Activated T-cell treated with anti-CD3 and anti-CD28 coated beads, Interleukin-2, amount 50 U/mL, for 24 hours (primary cell): ENCODE data around the gene LENG9.
A peak's percentile ranks its signal among the peaks of the same experiment; 100 is the strongest.
"Not testable (repeated sequence)": the region's sequence is repeated elsewhere in the genome, so short reads cannot be mapped to it uniquely, and the experiment has no call there.

ENCODE experiments used
- DNase-seq: peaks from one replicate; pipeline ENCODE4 v3.0.0-alpha.2; 2020
- H3K27ac Mint-ChIP-seq: 2 replicates; pipeline ENCODE4 v1.8.0; 2020; ENCODE audit warnings: mild to moderate bottlenecking, mixed read lengths
- H3K27me3 Mint-ChIP-seq: 2 replicates; pipeline ENCODE4 v1.8.0; 2020; ENCODE audit warnings: mixed read lengths
- H3K36me3 Mint-ChIP-seq: 2 replicates; pipeline ENCODE4 v1.8.0; 2020; ENCODE audit warnings: low read depth, mixed read lengths
- H3K4me1 Mint-ChIP-seq: 2 replicates; pipeline ENCODE4 v1.8.0; 2020; ENCODE audit warnings: low read depth, mixed read lengths
- H3K4me3 Mint-ChIP-seq: 2 replicates; pipeline ENCODE4 v1.8.0; 2020; ENCODE audit warnings: mild to moderate bottlenecking, moderate library complexity, mixed read lengths
- H3K9me3 Mint-ChIP-seq: 2 replicates; pipeline ENCODE4 v1.8.0; 2020; ENCODE audit warnings: mixed read lengths

The LENG9 gene

DNA sequence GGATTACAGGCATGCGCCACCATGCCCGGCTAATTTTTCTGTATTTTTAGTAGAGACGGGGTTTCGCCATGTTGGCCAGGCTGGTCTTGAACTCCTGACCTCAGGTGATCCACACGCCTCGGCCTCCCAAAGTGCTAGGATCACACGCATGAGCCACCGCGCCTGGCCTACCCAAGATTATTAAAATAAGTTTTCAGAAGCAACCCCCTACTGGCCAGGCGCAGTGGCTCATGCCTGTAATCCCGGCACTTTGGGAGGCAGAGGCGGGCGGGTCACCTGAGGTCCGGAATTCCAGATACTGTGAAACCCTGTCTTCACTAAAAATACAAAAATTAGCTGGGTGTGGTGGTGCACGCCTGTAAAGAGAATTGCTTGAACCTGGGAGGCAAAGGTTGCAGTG, 17.2 kb downstream of the LENG9 start:
- not testable (repeated sequence) for H3K4me3 Mint-ChIP-seq, H3K27ac Mint-ChIP-seq, H3K27me3 Mint-ChIP-seq, DNase-seq, H3K9me3 Mint-ChIP-seq
- Mint-ChIP-seq H3K4me1 (peaks cover 32% of the 10 kb centered on the region), H3K36me3 (peaks cover 73% of the 10 kb centered on the region)

DNA sequence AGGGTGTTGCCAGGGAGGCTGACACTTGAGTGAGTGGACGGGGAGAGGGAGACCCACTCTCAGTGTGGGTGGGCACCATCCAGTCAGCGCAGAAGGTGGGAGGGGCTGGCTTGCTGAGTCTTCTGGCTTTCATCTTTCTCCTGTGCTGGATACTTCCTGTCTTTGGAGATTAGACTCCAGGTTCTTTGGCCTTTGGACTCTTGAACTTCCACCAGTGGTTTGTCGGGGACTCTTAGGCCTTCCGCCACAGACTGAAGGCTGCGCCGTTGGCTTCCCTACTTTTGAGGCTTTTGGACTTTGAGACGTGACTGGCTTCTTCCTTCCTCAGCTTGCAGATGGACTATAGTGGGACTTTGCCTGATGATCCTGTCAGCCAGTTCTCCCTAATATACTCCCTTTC, 18.8 kb downstream of the LENG9 start:
- DNase-seq: no peak
- Mint-ChIP-seq H3K27me3 (no peaks in the 10 kb centered on the region), H3K9me3 (no peaks in the 10 kb centered on the region), H3K4me3 (no peak overlapping the region), H3K4me1 (peaks cover 20% of the 10 kb centered on the region), H3K36me3 (peaks cover 70% of the 10 kb centered on the region), H3K27ac (no peak overlapping the region)

DNA sequence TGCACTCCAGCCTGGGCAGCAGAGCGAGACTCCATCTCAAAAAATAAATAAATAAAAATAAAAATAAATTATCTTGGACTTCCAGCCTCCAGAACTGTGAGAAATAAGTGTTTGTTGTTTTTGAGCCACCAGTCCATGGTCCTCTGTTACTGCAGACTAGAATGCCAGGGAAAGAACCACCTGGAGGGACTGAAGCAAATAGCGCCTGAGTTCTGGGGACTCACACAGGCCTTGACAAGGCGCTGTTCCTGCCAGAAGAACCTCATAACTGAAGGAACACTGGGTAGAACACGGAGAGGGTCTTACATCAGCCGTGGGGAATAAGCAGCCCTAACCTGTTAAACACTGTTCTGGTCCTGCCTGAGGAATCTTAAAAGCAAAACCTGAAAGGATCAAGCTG, 22.9 kb downstream of the LENG9 start:
- Mint-ChIP-seq H3K9me3 (no peaks in the 10 kb centered on the region), H3K27ac (no peak overlapping the region), H3K4me1 (peaks cover 11% of the 10 kb centered on the region), H3K4me3 (no peak overlapping the region), H3K27me3 (no peaks in the 10 kb centered on the region), H3K36me3 (peaks cover 61% of the 10 kb centered on the region)
- DNase-seq: no peak

DNA sequence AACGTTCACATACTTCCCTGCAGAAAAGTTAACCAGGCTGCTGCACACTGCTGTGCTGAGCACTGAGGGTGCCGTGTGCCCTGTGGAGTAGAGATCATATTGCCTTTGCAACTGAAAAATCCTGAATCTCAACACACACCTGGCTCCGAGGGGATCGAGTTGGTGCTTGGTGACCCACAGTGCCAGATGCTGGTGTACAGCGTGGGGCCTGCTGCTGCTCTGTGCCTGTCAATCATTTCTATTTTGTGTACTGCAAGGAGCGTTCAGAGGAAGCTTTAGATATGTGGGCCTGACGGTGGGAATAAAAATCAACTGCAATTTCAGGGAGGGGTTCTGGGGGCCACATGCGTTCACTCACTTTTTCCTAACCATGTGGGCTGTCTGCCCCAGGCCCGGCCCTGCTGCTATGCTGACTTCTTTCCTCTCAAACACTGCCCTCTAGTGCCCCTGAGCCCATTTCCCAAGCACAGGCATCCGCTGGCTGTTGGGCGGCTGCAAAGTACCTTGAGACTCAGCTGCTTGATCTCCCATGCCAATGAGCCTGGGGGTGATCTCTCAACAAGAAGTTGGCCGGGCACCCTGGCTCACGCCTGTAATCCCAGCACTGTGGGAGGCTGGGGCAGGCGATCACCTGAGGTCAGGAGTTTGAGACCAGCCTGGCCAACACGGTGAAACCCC, 24.3 kb downstream of the LENG9 start:
- H3K4me1 Mint-ChIP-seq: peaks cover 20% of the 10 kb centered on the region
- H3K36me3 Mint-ChIP-seq: peaks cover 51% of the 10 kb centered on the region

DNA sequence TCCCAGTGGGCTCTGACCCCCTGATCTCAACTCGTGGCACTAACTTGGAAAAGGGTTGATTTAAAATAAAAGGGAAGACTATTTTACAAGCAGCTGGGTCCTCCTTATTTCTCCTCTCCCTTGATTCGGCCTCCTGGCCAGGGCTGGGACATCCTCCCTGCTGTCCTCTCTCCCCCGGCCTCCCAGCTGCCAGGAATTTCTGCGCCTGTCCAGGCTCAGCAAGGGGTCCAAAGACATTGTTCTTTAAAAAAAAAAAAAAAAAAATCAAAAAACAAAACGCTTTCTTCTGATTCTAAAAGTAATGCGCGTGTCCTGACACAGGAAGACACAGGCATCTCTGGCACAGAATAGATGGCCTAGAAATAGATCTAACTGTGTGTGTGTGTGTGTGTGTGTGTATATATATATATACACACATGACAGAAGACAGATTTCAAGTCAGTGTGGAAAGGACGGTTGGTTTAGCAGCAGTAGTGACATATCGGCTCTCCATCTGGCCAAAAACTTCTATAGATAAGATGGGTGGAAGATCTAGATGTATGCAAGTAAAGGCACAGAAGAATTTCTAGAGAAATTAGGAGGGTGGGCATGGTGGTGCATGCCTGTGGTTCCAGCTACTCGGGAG, 26.8 kb downstream of the LENG9 start:
- no peaks in the 10 kb centered on the region for H3K27me3 Mint-ChIP-seq

More for the DNA sequence above, 24.3 kb downstream of the LENG9 start:
- no peaks in the 10 kb centered on the region for H3K27me3 Mint-ChIP-seq
- H3K27ac Mint-ChIP-seq: peak overlapping the region; percentile 37
- H3K9me3 Mint-ChIP-seq: no peaks in the 10 kb centered on the region
- H3K4me3 Mint-ChIP-seq: no peak overlapping the region
- no peak for DNase-seq

DNA sequence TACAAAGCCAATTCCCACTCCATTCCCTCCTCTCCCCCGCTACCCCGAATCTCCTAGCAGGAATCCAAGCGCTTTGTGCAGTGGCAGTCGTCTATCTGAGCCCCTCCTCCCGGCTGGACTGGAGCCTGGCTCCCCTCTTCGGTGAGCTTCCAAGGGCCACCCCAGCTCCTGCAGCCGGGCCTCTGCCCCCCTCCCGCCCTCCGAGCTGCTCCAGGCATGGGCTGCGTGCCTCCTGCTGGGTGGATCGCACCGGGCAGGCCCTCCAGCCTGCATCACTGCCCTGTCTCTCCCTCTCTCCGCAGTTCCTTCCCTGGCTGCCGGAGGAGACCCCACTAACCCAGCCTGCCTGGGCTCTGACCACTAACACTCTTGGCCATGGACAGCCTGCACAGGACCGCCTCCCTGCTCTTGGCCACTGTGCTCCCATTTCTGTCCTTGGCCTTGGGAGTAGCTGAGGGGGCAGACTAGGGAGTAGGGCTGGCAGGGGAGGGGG, 27.5 kb downstream of the LENG9 start:
- Mint-ChIP-seq H3K27me3 (no peaks in the 10 kb centered on the region), H3K4me1 (peaks cover 24% of the 10 kb centered on the region), H3K9me3 (no peaks in the 10 kb centered on the region), H3K36me3 (peaks cover 29% of the 10 kb centered on the region), H3K4me3 (no peak overlapping the region), H3K27ac (no peak overlapping the region)
- no peak for DNase-seq

More for the DNA sequence above, 26.8 kb downstream of the LENG9 start:
- no peak for DNase-seq
- Mint-ChIP-seq H3K9me3 (no peaks in the 10 kb centered on the region), H3K36me3 (peaks cover 32% of the 10 kb centered on the region), H3K4me3 (no peak overlapping the region), H3K27ac (no peak overlapping the region), H3K4me1 (peaks cover 23% of the 10 kb centered on the region)

DNA sequence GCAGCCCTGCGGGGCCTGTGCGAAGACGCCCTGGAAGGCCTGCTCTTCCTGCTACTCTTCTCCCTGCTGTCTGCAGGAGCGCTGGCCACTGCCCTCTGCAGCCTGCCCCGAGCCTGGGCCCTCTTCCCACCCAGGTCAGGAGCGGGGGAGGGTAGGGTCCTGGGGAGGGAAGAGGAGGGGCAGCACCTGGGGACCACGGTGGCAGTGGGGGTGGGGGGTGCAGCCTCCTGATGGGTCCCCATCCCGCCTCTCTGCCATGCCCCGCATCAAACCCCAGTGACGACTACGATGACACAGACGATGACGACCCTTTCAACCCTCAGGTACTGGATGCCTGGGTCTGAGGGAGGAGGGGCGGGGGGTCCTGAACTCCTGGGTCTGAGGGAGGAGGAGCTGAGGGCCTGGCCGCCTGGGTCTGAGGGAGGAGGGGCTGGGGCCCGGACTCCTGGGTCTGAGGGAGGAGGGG, 28.0 kb downstream of the LENG9 start:
- H3K4me1 Mint-ChIP-seq: peaks cover 28% of the 10 kb centered on the region
- no peak for DNase-seq
- no peak overlapping the region for H3K4me3 Mint-ChIP-seq
- H3K27ac Mint-ChIP-seq: no peak overlapping the region
- peaks cover 24% of the 10 kb centered on the region for H3K36me3 Mint-ChIP-seq
- H3K27me3 Mint-ChIP-seq: no peaks in the 10 kb centered on the region
- no peaks in the 10 kb centered on the region for H3K9me3 Mint-ChIP-seq

DNA sequence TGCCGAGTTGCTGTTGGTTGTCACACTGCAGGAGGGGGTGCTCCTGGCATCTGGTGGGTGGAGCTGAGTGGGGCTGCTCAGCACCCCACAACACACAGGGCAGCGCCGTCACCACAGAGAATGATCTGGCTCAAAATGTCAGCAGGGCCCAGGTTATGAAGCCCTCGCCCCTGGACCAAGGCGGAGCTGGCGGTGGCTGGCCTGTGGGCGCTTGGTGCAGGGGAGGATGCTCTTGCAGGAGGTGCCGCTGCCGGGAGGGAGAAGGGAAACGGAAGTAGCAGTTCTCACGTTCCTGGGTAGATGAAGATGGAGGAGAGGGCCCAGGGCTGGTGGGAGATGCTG, 28.7 kb downstream of the LENG9 start:
- Mint-ChIP-seq H3K36me3 (peaks cover 19% of the 10 kb centered on the region), H3K4me1 (peaks cover 28% of the 10 kb centered on the region), H3K27ac (peak overlapping the region; percentile 5), H3K4me3 (no peak overlapping the region), H3K27me3 (no peaks in the 10 kb centered on the region), H3K9me3 (no peaks in the 10 kb centered on the region)
- no peak for DNase-seq

DNA sequence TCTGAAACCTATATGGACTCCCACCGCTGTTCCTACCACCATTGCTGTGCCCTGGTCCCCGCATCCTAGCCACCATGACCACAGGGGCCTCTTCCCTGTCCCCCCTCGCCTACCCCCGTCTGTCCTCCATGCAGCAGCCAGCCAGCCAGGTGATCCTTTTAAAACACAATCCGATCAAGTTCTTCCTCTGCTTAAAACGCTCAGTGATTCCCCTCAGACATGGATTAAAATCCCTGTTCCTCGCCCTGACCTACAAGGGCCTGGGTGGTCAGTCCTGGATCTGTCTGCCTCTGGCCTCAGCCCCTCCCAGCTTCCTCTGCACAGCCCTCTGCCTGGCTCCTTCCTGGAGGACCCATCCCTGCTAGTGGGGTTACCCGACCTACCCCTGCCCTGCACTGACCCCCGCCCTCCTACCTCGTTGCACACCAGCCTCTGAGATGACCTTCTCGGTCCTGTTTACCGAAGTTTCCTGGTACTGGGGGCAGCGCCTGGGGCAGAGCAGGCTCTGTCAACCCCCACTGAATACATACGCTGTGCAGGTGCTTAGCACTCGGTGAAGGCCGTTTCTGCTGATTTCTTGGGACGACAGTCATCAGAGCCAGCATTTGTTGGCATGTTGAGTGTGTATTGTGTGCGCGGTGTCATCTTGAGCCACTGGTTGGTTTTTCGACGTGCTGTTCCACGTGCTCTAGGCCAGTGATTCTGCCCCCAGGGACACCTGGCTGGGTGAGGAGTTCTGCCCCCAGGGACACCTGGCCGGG, 29.3 kb downstream of the LENG9 start:
- H3K9me3 Mint-ChIP-seq: no peaks in the 10 kb centered on the region
- no peak overlapping the region for H3K4me3 Mint-ChIP-seq
- no peak overlapping the region for H3K27ac Mint-ChIP-seq
- H3K27me3 Mint-ChIP-seq: peaks cover 2% of the 10 kb centered on the region
- no peak for DNase-seq
- peaks cover 24% of the 10 kb centered on the region for H3K4me1 Mint-ChIP-seq
- peaks cover 18% of the 10 kb centered on the region for H3K36me3 Mint-ChIP-seq

DNA sequence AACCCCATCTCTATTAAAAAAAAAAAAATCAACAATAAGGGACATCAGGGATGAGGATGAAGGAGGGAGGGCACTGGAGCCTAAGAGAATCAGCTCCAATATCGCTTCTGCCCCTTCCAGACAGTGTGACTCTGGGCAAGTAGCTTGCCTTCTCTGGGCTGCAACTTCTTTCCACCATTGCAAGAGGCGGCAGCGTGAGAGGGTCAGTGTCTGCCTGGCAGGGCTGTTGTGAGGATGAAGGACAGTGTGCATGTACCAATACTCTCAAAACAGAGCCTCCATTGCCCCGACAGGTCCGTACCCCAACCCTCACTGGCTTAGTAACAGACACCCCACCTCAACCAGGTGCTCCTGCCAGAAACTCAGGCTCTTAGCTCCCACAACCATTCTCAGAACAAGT, 29.9 kb downstream of the LENG9 start:
- no peak overlapping the region for H3K4me3 Mint-ChIP-seq

DNA sequence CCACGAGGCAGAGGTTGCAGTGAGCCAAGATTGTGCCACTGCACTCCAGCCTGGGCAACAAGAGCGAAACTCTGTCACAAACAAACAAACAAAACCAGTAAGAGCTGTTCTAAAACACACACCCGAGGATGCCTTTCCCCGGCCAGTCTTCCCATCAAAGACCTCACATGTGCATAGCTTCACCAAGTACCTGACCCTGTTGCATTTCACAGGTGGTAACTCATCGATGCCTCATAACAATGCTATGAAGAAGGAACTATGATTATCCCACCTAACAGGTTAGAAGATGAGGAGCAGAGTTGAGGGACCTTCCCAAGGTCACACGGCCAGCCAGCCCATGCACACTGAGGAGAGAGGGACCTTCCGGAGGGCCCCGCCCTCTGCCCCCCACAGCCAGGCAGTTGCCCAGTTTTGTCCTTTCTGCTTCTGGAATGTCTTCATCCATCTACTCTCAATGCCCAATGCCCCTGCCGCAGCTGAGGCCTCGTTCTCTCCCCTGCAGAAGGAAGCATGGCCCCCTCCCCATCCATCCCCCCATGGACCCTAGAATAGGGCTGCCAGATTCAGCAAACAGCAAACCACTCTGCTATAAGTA, 31.3 kb downstream of the LENG9 start:
- H3K36me3 Mint-ChIP-seq: peaks cover 4% of the 10 kb centered on the region

More for the DNA sequence above, 29.9 kb downstream of the LENG9 start:
- Mint-ChIP-seq H3K4me1 (peaks cover 18% of the 10 kb centered on the region), H3K27ac (no peak overlapping the region), H3K9me3 (no peaks in the 10 kb centered on the region), H3K36me3 (peaks cover 12% of the 10 kb centered on the region), H3K27me3 (peaks cover 8% of the 10 kb centered on the region)
- DNase-seq: no peak

DNA sequence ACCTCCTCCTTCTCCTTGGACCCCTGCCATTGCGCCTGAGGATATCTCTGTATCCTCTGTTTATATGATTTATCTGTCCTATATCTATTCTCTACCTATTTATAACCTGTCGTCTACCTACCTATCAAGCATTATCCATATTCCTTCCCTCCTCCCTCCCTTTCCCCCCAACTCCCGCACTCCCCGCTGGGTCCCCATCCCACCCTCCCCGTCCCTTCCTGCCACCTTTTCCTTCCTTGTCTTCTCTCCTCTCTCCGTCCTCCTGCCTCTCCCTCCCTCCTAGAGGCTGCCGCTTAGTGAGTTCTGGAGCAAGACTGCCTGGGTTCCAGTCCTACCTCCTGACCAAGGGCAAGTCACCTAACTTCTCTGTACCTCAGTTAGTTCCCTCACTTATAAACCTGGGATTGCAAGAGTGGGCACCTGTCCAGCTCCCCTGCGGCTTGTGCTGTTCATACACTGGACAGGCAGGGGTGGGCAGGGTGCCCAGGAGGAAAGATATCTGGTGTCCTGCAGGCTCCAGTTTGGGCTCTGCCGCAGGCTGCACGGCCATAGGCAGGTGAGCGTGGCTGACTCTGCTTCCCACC, 32.2 kb downstream of the LENG9 start:
- peaks cover 2% of the 10 kb centered on the region for H3K36me3 Mint-ChIP-seq
- H3K27ac Mint-ChIP-seq: no peak overlapping the region
- no peaks in the 10 kb centered on the region for H3K9me3 Mint-ChIP-seq
- no peak for DNase-seq
- peaks cover 18% of the 10 kb centered on the region for H3K4me1 Mint-ChIP-seq
- H3K4me3 Mint-ChIP-seq: peak overlapping the region; percentile 35
- peaks cover 22% of the 10 kb centered on the region for H3K27me3 Mint-ChIP-seq

More for the DNA sequence above, 31.3 kb downstream of the LENG9 start:
- Mint-ChIP-seq H3K4me3 (no peak overlapping the region), H3K27ac (no peak overlapping the region), H3K9me3 (no peaks in the 10 kb centered on the region), H3K27me3 (peaks cover 17% of the 10 kb centered on the region), H3K4me1 (peaks cover 18% of the 10 kb centered on the region)
- DNase-seq: no peak

DNA sequence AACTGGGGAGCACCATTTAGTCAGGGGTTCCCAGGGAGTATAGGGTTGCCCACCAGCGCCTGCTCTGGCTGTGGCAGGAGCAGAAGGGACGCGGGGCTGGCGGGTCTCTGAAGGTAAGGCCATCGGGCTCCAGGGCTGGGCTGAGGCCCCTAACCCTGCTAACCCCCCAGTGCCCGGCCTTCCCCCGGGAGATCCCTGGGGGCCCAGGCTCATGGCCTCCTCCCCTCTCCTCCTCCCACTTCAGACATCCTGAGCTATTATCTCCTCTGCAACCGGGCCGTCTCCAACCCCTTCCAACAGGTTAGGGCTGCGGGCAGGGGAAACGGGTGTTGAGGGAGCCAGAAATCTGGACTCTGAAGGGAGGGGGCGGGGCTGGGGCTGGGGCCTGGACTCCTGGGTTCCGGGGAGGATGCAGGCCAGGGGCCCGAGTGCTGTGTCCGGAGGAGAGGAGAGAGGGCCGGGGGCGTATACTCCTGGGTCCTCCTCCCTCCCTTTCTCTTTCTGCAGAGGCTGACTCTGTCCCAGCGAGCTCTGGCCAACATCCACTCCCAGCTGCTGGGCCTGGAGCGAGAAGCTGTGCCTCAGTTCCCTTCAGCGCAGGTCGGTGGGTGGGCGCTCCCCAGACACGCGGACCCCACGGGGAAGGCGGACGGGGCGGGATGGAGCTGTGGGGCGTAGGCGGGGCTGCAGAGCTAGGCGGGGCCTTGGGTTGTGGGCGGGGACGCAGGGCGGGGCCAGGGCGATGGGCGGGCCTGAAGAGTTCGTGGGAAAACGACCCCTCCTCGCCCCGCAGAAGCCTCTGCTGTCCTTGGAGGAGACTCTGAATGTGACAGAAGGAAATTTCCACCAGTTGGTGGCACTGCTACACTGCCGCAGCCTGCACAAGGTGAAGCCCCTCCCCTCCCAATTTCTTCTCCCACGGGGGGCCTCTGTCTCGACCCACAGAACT, 33.0 kb downstream of the LENG9 start:
- Mint-ChIP-seq H3K4me3 (peak overlapping the region; percentile 35), H3K9me3 (no peaks in the 10 kb centered on the region), H3K36me3 (peaks cover 2% of the 10 kb centered on the region), H3K27me3 (peaks cover 30% of the 10 kb centered on the region), H3K4me1 (peaks cover 18% of the 10 kb centered on the region), H3K27ac (no peak overlapping the region)
- DNase-seq: peak; percentile 71
